Measurements from ENCODE around the gene NPHS1.

NPHS1 gene

DNA sequence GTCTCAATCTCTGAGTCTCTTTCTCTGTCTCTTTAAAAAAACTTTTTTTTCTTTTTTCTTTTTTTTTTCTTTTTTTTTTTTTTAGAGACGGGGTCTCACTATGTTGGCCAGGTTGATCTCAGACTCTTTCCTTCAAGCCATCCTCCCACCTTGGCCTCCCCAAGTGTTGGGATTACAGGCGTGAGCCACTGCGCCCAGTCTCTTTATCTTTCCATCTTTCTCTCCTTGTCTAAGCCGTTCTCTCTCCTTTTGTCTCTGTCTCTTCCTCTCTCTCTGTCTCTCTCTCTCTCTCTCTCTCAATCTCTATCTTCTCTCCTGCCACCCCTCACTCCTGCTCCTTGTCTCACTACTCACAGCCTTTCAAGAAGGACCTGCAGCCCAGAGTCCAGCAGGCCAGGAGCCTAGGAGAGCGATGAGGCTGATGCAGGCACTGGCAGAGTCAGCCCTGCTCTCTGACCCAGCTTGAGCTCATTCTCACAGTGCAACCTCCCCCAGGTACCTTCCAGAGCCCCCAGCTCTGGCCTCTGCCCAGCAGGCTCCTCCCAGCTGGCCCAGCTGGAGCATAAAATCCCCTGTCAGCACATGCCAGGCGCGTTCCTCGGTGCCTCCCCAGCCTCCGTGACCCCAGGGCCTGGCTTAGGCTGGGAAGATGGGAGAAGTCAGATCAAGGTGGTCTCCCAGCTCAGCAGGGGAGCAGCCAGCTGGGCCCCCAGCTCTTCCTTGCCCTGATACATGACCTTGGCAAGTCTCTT lies at the start of gene NPHS1 (continued):
- TF ChIP-seq SETDB1 (IDR thresholded peaks at IDR 0.05; ENCODE audit: insufficient read length, low read length) (no peak), GLI2 (tag by site-specific recombination; IDR thresholded peaks at IDR 0.05; ENCODE audit: borderline replicate concordance, low read depth) (no peak), ZBTB7A (tag by site-specific recombination; IDR thresholded peaks at IDR 0.05; ENCODE audit: low read depth) (no peak), ZNF670 (tag by site-specific recombination; IDR thresholded peaks at IDR 0.05; ENCODE audit: low read depth) (no peak), KLF7 (tag by site-specific recombination; IDR thresholded peaks at IDR 0.05; ENCODE audit: borderline replicate concordance) (no peak), TCF7L2 (IDR thresholded peaks at IDR 0.05; ENCODE audit: borderline replicate concordance, low read depth, low read length) (no peak), ZEB2 (tag by site-specific recombination; IDR thresholded peaks at IDR 0.05) (no peak), ZNF610 (tag by site-specific recombination; IDR thresholded peaks at IDR 0.05; ENCODE audit: borderline replicate concordance) (no peak), YY1 (tag by site-specific recombination; IDR thresholded peaks at IDR 0.05) (no peak), SALL2 (tag by site-specific recombination; IDR thresholded peaks at IDR 0.05; ENCODE audit: borderline replicate concordance) (no peak), ZNF580 (tag by site-specific recombination; IDR thresholded peaks at IDR 0.05) (no peak), ZNF830 (tag by site-specific recombination; IDR thresholded peaks at IDR 0.05; ENCODE audit: low read depth) (no peak), ZNF777 (tag by site-specific recombination; IDR thresholded peaks at IDR 0.05; ENCODE audit: borderline replicate concordance) (no peak), ZNF560 (tag by site-specific recombination; IDR thresholded peaks at IDR 0.05; ENCODE audit: borderline replicate concordance) (no peak), ZNF701 (tag by site-specific recombination; IDR thresholded peaks at IDR 0.05) (no peak), ZNF23 (tag by site-specific recombination; IDR thresholded peaks at IDR 0.05; ENCODE audit: borderline replicate concordance) (no peak), ZNF155 (tag by site-specific recombination; IDR thresholded peaks at IDR 0.05) (no peak), ZNF660 (tag by site-specific recombination; IDR thresholded peaks at IDR 0.05) (no peak), ZNF677 (tag by site-specific recombination; IDR thresholded peaks at IDR 0.05) (no peak), ZNF37A (tag by site-specific recombination; IDR thresholded peaks at IDR 0.05) (no peak), YY2 (tag by site-specific recombination; IDR thresholded peaks at IDR 0.05) (no peak), KLF1 (tag by site-specific recombination; IDR thresholded peaks at IDR 0.05) (no peak), GFI1B (tag by site-specific recombination; IDR thresholded peaks at IDR 0.05) (no peak)
- TF ChIP-seq, protein P1, sequence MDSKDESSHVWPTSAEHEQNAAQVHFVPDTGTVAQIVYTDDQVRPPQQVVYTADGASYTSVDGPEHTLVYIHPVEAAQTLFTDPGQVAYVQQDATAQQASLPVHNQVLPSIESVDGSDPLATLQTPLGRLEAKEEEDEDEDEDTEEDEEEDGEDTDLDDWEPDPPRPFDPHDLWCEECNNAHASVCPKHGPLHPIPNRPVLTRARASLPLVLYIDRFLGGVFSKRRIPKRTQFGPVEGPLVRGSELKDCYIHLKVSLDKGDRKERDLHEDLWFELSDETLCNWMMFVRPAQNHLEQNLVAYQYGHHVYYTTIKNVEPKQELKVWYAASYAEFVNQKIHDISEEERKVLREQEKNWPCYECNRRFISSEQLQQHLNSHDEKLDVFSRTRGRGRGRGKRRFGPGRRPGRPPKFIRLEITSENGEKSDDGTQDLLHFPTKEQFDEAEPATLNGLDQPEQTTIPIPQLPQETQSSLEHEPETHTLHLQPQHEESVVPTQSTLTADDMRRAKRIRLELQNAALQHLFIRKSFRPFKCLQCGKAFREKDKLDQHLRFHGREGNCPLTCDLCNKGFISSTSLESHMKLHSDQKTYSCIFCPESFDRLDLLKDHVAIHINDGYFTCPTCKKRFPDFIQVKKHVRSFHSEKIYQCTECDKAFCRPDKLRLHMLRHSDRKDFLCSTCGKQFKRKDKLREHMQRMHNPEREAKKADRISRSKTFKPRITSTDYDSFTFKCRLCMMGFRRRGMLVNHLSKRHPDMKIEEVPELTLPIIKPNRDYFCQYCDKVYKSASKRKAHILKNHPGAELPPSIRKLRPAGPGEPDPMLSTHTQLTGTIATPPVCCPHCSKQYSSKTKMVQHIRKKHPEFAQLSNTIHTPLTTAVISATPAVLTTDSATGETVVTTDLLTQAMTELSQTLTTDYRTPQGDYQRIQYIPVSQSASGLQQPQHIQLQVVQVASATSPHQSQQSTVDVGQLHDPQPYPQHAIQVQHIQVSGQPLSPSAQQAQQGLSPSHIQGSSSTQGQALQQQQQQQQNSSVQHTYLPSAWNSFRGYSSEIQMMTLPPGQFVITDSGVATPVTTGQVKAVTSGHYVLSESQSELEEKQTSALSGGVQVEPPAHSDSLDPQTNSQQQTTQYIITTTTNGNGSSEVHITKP (tag by site-specific recombination; IDR thresholded peaks at IDR 0.05), result no peak
- TF ChIP-seq, protein P2, sequence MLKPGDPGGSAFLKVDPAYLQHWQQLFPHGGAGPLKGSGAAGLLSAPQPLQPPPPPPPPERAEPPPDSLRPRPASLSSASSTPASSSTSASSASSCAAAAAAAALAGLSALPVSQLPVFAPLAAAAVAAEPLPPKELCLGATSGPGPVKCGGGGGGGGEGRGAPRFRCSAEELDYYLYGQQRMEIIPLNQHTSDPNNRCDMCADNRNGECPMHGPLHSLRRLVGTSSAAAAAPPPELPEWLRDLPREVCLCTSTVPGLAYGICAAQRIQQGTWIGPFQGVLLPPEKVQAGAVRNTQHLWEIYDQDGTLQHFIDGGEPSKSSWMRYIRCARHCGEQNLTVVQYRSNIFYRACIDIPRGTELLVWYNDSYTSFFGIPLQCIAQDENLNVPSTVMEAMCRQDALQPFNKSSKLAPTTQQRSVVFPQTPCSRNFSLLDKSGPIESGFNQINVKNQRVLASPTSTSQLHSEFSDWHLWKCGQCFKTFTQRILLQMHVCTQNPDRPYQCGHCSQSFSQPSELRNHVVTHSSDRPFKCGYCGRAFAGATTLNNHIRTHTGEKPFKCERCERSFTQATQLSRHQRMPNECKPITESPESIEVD (tag by site-specific recombination; IDR thresholded peaks at IDR 0.05), result no peak
- TF ChIP-seq, protein P3, sequence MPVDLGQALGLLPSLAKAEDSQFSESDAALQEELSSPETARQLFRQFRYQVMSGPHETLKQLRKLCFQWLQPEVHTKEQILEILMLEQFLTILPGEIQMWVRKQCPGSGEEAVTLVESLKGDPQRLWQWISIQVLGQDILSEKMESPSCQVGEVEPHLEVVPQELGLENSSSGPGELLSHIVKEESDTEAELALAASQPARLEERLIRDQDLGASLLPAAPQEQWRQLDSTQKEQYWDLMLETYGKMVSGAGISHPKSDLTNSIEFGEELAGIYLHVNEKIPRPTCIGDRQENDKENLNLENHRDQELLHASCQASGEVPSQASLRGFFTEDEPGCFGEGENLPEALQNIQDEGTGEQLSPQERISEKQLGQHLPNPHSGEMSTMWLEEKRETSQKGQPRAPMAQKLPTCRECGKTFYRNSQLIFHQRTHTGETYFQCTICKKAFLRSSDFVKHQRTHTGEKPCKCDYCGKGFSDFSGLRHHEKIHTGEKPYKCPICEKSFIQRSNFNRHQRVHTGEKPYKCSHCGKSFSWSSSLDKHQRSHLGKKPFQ (tag by site-specific recombination; IDR thresholded peaks at IDR 0.05), result no peak
- TF ChIP-seq, protein P4, sequence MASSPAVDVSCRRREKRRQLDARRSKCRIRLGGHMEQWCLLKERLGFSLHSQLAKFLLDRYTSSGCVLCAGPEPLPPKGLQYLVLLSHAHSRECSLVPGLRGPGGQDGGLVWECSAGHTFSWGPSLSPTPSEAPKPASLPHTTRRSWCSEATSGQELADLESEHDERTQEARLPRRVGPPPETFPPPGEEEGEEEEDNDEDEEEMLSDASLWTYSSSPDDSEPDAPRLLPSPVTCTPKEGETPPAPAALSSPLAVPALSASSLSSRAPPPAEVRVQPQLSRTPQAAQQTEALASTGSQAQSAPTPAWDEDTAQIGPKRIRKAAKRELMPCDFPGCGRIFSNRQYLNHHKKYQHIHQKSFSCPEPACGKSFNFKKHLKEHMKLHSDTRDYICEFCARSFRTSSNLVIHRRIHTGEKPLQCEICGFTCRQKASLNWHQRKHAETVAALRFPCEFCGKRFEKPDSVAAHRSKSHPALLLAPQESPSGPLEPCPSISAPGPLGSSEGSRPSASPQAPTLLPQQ (tag by site-specific recombination; IDR thresholded peaks at IDR 0.05), result no peak
- TF ChIP-seq, protein P5, sequence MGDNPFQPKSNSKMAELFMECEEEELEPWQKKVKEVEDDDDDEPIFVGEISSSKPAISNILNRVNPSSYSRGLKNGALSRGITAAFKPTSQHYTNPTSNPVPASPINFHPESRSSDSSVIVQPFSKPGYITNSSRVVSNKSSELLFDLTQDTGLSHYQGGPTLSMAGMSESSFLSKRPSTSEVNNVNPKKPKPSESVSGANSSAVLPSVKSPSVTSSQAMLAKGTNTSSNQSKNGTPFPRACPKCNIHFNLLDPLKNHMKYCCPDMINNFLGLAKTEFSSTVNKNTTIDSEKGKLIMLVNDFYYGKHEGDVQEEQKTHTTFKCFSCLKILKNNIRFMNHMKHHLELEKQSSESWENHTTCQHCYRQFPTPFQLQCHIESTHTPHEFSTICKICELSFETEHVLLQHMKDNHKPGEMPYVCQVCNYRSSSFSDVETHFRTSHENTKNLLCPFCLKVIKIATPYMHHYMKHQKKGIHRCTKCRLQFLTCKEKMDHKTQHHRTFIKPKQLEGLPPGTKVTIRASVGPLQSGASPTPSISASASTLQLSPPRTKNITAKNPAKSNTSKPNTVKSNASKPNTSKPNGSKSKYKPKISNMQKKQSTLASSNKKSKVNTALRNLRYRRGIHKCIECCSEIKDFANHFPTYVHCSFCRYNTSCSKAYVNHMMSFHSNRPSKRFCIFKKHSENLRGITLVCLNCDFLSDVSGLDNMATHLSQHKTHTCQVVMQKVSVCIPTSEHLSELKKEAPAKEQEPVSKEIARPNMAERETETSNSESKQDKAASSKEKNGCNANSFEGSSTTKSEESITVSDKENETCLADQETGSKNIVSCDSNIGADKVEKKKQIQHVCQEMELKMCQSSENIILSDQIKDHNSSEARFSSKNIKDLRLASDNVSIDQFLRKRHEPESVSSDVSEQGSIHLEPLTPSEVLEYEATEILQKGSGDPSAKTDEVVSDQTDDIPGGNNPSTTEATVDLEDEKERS (tag by site-specific recombination; IDR thresholded peaks at IDR 0.05), result no peak

Measured in HEK293 (cell line).